SK-N-SH treated with all-trans-retinoic acid at 6 μM for 48 hours (cell line): Measurements from ENCODE around the gene SEC23IP.

ENCODE experiments used
- ATAC-seq: fragments of 200-7000 bp; cut with Tn5 transposase; 3 replicates; pipeline ENCODE4 v1.9.1; 2020; ENCODE audit warnings: mild to moderate bottlenecking, moderate library complexity
- ARNTL ChIP-seq: fragments of 450-650 bp; formaldehyde crosslinking; IDR thresholded peaks from 2 replicates; pipeline ENCODE4 v1.5.0; 2020; ENCODE audit warnings: low read depth, mild to moderate bottlenecking, moderate library complexity, borderline replicate concordance
- BACH2 ChIP-seq: fragments of 250-450 bp; sonication (Bioruptor Pico); IDR thresholded peaks from 2 replicates; pipeline ENCODE4 v1.9.0; 2021; ENCODE audit warnings: mild to moderate bottlenecking, borderline replicate concordance
- CREB5 ChIP-seq: fragments of 250-450 bp; sonication (Bioruptor Pico); IDR thresholded peaks from 2 replicates; pipeline ENCODE4 v1.5.1; 2020; ENCODE audit warnings: low read depth, mild to moderate bottlenecking, moderate library complexity
- ESRRG ChIP-seq: fragments of 250-450 bp; sonication (Bioruptor Pico); IDR thresholded peaks from 2 replicates; pipeline ENCODE4 v1.6.1; 2021; ENCODE audit warnings: mild to moderate bottlenecking
- POU6F1 ChIP-seq: fragments of 250-450 bp; sonication (Bioruptor Pico); IDR thresholded peaks from 2 replicates; pipeline ENCODE4 v1.8.0; 2021; ENCODE audit warnings: low read depth, mild to moderate bottlenecking, moderate library complexity, borderline replicate concordance
- PPARA ChIP-seq: fragments of 250-450 bp; sonication (Bioruptor Pico); IDR thresholded peaks from 2 replicates; pipeline ENCODE4 v1.5.0; 2020; ENCODE audit warnings: mild to moderate bottlenecking, borderline replicate concordance
- RARB ChIP-seq: fragments of 250-450 bp; sonication (Bioruptor Pico); IDR thresholded peaks from 2 replicates; pipeline ENCODE4 v1.8.0; 2021; ENCODE audit warnings: mild to moderate bottlenecking, moderate library complexity
- SNAI2 ChIP-seq: fragments of 250-450 bp; sonication (Bioruptor Pico); IDR thresholded peaks from 2 replicates; pipeline ENCODE4 v1.5.0; 2020; ENCODE audit warnings: mild to moderate bottlenecking, moderate library complexity
- TCF4 ChIP-seq: fragments of 250-450 bp; sonication (Bioruptor Pico); IDR thresholded peaks from 2 replicates; pipeline ENCODE4 v1.8.0; 2021; ENCODE audit warnings: mild to moderate bottlenecking, moderate library complexity, borderline replicate concordance
- TOX ChIP-seq: fragments of 250-450 bp; sonication (Bioruptor Pico); IDR thresholded peaks from 2 replicates; pipeline ENCODE4 v1.8.0; 2021; ENCODE audit warnings: mild to moderate bottlenecking, moderate library complexity, borderline replicate concordance
- TSHZ2 ChIP-seq: fragments of 250-450 bp; sonication (Bioruptor Pico); IDR thresholded peaks from 2 replicates; pipeline ENCODE4 v1.5.0; 2020; ENCODE audit warnings: mild to moderate bottlenecking, moderate library complexity
- ZC3H10 ChIP-seq: fragments of 250-450 bp; sonication (Bioruptor Pico); IDR thresholded peaks from 2 replicates; pipeline ENCODE4 v1.5.1; 2021; ENCODE audit warnings: mild to moderate bottlenecking, moderate library complexity
- ZNF70 ChIP-seq: fragments of 450-650 bp; formaldehyde crosslinking; IDR thresholded peaks from 2 replicates; pipeline ENCODE4 v1.5.0; 2020; ENCODE audit warnings: mild to moderate bottlenecking, moderate library complexity
- TF ChIP-seq, protein P1 (sequence below): fragments of 250-450 bp; sonication (Bioruptor Pico); IDR thresholded peaks from 2 replicates; pipeline ENCODE4 v1.8.0; 2020; ENCODE audit warnings: mild to moderate bottlenecking, moderate library complexity, borderline replicate concordance
- TF ChIP-seq, protein P2 (sequence below): fragments of 250-450 bp; sonication (Bioruptor Pico); IDR thresholded peaks from 2 replicates; pipeline ENCODE4 v1.5.1; 2021; ENCODE audit warnings: mild to moderate bottlenecking, moderate library complexity

Gene SEC23IP

DNA sequence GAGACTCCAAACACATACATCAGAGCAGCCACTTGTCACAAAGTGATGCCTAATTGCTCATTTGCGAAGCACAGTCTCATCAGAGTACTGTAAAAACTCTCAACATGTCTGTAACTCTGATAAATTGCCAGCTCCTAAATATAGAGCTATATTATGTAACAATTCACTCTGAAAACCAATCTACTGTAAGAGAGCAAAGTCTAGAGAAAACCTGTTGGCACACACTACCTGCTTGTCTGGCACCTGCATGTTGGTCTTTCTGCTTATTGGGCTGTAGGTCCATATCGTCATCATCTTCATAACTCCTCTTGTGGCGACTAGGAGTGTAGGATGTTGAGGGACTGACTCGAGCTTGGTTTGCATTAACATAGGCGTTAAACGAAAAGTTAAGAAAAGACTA is 39.7 kb upstream of the SEC23IP start:
- TF ChIP-seq TOX (CRISPR knock-in tag) = no peak
- no peak for TF ChIP-seq TCF4 (CRISPR knock-in tag)
- TF ChIP-seq, protein P1, sequence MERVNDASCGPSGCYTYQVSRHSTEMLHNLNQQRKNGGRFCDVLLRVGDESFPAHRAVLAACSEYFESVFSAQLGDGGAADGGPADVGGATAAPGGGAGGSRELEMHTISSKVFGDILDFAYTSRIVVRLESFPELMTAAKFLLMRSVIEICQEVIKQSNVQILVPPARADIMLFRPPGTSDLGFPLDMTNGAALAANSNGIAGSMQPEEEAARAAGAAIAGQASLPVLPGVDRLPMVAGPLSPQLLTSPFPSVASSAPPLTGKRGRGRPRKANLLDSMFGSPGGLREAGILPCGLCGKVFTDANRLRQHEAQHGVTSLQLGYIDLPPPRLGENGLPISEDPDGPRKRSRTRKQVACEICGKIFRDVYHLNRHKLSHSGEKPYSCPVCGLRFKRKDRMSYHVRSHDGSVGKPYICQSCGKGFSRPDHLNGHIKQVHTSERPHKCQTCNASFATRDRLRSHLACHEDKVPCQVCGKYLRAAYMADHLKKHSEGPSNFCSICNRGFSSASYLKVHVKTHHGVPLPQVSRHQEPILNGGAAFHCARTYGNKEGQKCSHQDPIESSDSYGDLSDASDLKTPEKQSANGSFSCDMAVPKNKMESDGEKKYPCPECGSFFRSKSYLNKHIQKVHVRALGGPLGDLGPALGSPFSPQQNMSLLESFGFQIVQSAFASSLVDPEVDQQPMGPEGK (CRISPR knock-in tag) = no peak
- no peak for TF ChIP-seq ZC3H10 (CRISPR knock-in tag)
- no peak for TF ChIP-seq POU6F1
- TF ChIP-seq TSHZ2 = no peak
- TF ChIP-seq ESRRG (CRISPR knock-in tag) = no peak
- no peak for TF ChIP-seq SNAI2
- TF ChIP-seq CREB5 (CRISPR knock-in tag) = no peak
- TF ChIP-seq PPARA (CRISPR knock-in tag) = no peak
- TF ChIP-seq, all 23 proteins: peak for 0
- no peak for ATAC-seq

DNA sequence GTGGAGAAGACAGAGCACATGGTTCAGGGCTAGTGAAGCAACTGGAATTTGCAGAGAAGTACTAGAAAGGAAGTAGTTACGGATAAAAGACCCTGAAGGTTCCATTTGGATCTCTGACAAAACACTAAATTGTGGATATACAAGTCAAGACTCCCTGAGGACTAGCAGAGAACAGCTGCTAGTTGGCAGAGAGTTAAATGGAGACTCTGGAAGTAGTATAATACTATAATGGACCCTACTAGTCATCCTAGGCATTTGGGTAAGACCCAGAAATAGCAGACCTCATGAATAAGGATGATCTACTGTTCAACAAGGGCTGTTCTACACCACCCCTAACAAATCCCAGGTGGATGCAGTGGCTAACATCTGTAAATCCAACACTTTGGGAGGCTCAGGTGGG is 39.0 kb upstream of the SEC23IP start:
- no peak for ATAC-seq

More for the DNA sequence above, 39.0 kb upstream of the SEC23IP start:
- no peak for TF ChIP-seq ESRRG (CRISPR knock-in tag)
- TF ChIP-seq CREB5 (CRISPR knock-in tag) = no peak
- no peak for TF ChIP-seq TOX (CRISPR knock-in tag)
- no peak for TF ChIP-seq ARNTL (CRISPR knock-in tag)
- TF ChIP-seq TCF4 (CRISPR knock-in tag) = no peak
- TF ChIP-seq BACH2 (CRISPR knock-in tag) = no peak
- no peak for TF ChIP-seq PPARA (CRISPR knock-in tag)
- no peak for TF ChIP-seq RARB (CRISPR knock-in tag)
- TF ChIP-seq ZNF70 = no peak
- TF ChIP-seq, protein P1 (CRISPR knock-in tag) = no peak
- TF ChIP-seq SNAI2 = no peak
- no peak for TF ChIP-seq ZC3H10 (CRISPR knock-in tag)
- TF ChIP-seq, protein P2, sequence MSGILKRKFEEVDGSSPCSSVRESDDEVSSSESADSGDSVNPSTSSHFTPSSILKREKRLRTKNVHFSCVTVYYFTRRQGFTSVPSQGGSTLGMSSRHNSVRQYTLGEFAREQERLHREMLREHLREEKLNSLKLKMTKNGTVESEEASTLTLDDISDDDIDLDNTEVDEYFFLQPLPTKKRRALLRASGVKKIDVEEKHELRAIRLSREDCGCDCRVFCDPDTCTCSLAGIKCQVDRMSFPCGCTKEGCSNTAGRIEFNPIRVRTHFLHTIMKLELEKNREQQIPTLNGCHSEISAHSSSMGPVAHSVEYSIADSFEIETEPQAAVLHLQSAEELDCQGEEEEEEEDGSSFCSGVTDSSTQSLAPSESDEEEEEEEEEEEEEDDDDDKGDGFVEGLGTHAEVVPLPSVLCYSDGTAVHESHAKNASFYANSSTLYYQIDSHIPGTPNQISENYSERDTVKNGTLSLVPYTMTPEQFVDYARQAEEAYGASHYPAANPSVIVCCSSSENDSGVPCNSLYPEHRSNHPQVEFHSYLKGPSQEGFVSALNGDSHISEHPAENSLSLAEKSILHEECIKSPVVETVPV (CRISPR knock-in tag) = no peak
